Upper lobe of left lung (tissue), 4 donors: ENCODE data around the gene INIP.
A peak's percentile ranks its signal among the peaks of the same experiment; 100 is the strongest.

Experiments
- CTCF ChIP-seq, 6 experiments: fragments of 450-650 bp in 4 of 6; fragments of 200-600 bp in 2 of 6; sonication (generic) in 2 of 6; IDR thresholded peaks; one replicate each; pipeline ENCODE4 v1.5.1; 2016 to 2019; ENCODE audit warnings: antibody characterized with exemption in 6 of 6
- EP300 ChIP-seq, 4 donors: sonication (generic); formaldehyde crosslinking; IDR thresholded peaks; one replicate each; pipeline ENCODE4 v1.5.1; 2017; ENCODE audit warnings: antibody characterized with exemption in 4 of 4, control low read depth in 2 of 4
- POLR2A ChIP-seq, 4 donors: fragments of 450-650 bp; IDR thresholded peaks; one replicate each; pipeline ENCODE4 v1.5.1; 2016 to 2017; ENCODE audit warnings: antibody characterized with exemption in 4 of 4, mild to moderate bottlenecking in 2 of 4
- POLR2AphosphoS5 ChIP-seq, 2 donors: sonication (generic); formaldehyde crosslinking; IDR thresholded peaks; one replicate each; pipeline ENCODE4 v1.5.1; 2017; ENCODE audit warnings: antibody characterized with exemption in 2 of 2

- TF ChIP-seq CTCF (IDR thresholded peaks at IDR 0.05) = no peak
- TF ChIP-seq POLR2A (IDR thresholded peaks at IDR 0.05) = peak in 1 of 4 donors; percentile 20
- TF ChIP-seq POLR2AphosphoS5 (IDR thresholded peaks at IDR 0.05) = no peak
- no peak for TF ChIP-seq EP300 (IDR thresholded peaks at IDR 0.05)
Measured at GRCh38 chr9:112752334-112753125, 34.6 kb upstream of the INIP start.
